ENCODE results near the gene CUBN.

DNA sequence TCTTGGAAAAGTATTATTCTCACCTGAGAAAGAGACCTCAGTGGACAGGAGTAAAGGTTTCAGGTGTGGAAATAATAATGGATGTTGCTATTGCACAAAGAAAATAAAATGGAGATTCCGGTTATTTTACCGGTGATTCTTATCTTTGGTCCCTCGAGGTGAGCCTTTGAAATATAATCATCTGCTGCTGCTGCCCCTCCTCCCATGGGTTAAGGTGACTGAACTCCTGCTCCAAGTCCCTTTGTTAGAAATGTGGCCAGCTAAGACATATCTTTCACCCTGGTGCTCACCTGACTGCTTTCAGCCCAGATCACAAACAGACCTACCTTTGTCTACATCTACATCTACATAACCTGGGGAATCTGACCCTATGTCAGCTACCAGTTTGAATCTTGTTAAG is 5.7 kb downstream of the CUBN start:
- TF ChIP-seq, protein P1, sequence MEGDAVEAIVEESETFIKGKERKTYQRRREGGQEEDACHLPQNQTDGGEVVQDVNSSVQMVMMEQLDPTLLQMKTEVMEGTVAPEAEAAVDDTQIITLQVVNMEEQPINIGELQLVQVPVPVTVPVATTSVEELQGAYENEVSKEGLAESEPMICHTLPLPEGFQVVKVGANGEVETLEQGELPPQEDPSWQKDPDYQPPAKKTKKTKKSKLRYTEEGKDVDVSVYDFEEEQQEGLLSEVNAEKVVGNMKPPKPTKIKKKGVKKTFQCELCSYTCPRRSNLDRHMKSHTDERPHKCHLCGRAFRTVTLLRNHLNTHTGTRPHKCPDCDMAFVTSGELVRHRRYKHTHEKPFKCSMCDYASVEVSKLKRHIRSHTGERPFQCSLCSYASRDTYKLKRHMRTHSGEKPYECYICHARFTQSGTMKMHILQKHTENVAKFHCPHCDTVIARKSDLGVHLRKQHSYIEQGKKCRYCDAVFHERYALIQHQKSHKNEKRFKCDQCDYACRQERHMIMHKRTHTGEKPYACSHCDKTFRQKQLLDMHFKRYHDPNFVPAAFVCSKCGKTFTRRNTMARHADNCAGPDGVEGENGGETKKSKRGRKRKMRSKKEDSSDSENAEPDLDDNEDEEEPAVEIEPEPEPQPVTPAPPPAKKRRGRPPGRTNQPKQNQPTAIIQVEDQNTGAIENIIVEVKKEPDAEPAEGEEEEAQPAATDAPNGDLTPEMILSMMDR (IDR thresholded peaks at IDR 0.05; ENCODE audit: low read depth, low read length), result no peak
- TF ChIP-seq POLR2A (IDR thresholded peaks at IDR 0.05; ENCODE audit: extremely low read depth, insufficient read length) (no peak), MYC (IDR thresholded peaks at IDR 0.05; ENCODE audit: low read depth, low read length) (no peak)
- TF ChIP-seq, protein P2, sequence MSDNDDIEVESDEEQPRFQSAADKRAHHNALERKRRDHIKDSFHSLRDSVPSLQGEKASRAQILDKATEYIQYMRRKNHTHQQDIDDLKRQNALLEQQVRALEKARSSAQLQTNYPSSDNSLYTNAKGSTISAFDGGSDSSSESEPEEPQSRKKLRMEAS (IDR thresholded peaks at IDR 0.05; ENCODE audit: low read depth, low read length), result no peak
